NB4 (cell line): ENCODE data around the gene CLEC16A.

Experiments
- MYC ChIP-seq: IDR thresholded peaks from 2 replicates; pipeline ENCODE4 v1.6.1; 2011; ENCODE audit warnings: low read depth, low read length
- POLR2A ChIP-seq: IDR thresholded peaks from 2 replicates; pipeline ENCODE4 v1.6.1; 2011; ENCODE audit warnings: mild to moderate bottlenecking; ENCODE audit not compliant: insufficient read length; ENCODE audit errors: extremely low read depth
- TF ChIP-seq, protein P1 (sequence below): IDR thresholded peaks from one replicate; pipeline ENCODE4 v1.5.1; 2012; ENCODE audit warnings: low read depth, low read length

DNA sequence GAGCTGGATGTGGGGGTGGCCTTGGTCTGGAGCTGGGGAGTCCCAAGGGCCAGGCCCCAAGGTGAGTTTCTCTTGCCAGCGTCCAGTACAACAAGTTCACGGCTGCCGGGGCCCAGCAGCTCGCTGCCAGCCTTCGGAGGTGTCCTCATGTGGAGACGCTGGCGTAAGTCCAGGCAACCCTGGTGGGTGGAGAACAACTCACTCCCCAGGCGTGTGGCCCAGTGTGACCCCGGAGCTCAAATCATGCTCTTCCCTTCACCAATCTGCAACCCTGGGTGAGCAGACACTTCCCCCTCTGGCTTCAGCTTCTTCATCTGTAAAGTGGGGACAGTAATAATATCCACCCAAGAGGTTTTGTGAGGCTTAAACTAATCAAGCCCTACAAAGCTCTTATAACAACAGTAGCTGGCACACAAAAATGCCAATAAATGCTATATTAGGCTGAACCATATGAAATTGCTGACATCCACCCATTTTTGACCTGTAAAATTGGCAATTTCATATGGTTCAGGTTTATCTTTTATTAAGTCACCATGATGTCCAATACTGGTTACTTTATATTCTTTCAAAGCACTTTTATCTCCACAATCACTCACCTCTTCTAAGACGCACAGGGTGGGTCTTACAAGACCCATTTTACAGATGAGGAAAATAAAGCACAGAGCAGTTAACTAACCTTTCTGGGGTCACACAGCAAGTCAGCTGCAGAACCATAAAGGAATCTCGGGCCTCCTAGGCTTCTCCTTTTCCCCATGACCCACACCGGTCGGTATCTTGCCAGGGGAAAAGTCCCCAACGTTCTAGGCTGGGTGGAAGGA lies 21.8 kb upstream of the CLEC16A start:
- TF ChIP-seq, protein P1, sequence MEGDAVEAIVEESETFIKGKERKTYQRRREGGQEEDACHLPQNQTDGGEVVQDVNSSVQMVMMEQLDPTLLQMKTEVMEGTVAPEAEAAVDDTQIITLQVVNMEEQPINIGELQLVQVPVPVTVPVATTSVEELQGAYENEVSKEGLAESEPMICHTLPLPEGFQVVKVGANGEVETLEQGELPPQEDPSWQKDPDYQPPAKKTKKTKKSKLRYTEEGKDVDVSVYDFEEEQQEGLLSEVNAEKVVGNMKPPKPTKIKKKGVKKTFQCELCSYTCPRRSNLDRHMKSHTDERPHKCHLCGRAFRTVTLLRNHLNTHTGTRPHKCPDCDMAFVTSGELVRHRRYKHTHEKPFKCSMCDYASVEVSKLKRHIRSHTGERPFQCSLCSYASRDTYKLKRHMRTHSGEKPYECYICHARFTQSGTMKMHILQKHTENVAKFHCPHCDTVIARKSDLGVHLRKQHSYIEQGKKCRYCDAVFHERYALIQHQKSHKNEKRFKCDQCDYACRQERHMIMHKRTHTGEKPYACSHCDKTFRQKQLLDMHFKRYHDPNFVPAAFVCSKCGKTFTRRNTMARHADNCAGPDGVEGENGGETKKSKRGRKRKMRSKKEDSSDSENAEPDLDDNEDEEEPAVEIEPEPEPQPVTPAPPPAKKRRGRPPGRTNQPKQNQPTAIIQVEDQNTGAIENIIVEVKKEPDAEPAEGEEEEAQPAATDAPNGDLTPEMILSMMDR = no peak
- TF ChIP-seq POLR2A = no peak
- no peak for TF ChIP-seq MYC
